PC-9 (cell line): ENCODE results near the gene DNAJB12. TPM values are rescaled to one million over a fixed set of nuclear protein-coding genes. Genes with fewer than 3 reads are reported as not detected.
"Not testable (repeated sequence)": the region's sequence is repeated elsewhere in the genome, so short reads cannot be mapped to it uniquely, and the experiment has no call there.

ENCODE experiments used
- Bru-seq: library from RNA; stranded (reverse); fragments of 400-500 nt; gene quantifications from one replicate; lab custom pipeline; 2021; lab: Mats Ljungman, UMichigan
- BruChase-seq, 2 experiments: library from RNA; stranded (reverse); fragments of 400-500 nt; gene quantifications; one replicate each; lab custom pipeline; 2021; lab: Mats Ljungman, UMichigan
- BruUV-seq: library from RNA; stranded (reverse); fragments of 400-500 nt; replicated peaks from 2 replicates; lab custom pipeline; 2021; lab: Mats Ljungman, UMichigan
- CTCF ChIA-PET: fragments of 300-600 bp; sonication (Branson Sonifier 250); formaldehyde crosslinking; loops from one replicate; lab custom pipeline; 2022; ENCODE audit warnings: antibody characterized with exemption; lab: Charles Lee
- POLR2A ChIA-PET: fragments of 300-600 bp; sonication (Branson Sonifier 250); formaldehyde crosslinking; loops from one replicate; lab custom pipeline; 2022; ENCODE audit warnings: antibody characterized with exemption; ENCODE audit not compliant: unreplicated experiment; lab: Charles Lee
- DNase-seq, 2 experiments: peaks; one replicate each; pipeline versions ENCODE4 v3.0.0 to v3.0.0-alpha.2; 2015 to 2022; ENCODE audit warnings: mixed read lengths in 1 of 2
- H2AFZ ChIP-seq: fragments of 200-600 bp; sonication (generic); 2 replicates; pipeline ENCODE4 v1.8.1; 2017; ENCODE audit warnings: antibody characterized with exemption
- H3F3A ChIP-seq: fragments of 200-600 bp; sonication (generic); 2 replicates; pipeline ENCODE4 v1.8.1; 2017; ENCODE audit warnings: antibody characterized with exemption, mild to moderate bottlenecking, low read depth; ENCODE audit not compliant: insufficient read depth
- H3K27ac ChIP-seq: fragments of 200-600 bp; sonication (generic); 2 replicates; pipeline ENCODE4 v1.6.1; 2016; ENCODE audit warnings: mixed run types
- H3K27me3 ChIP-seq: fragments of 200-600 bp; sonication (generic); 2 replicates; pipeline ENCODE4 v1.6.1; 2016; ENCODE audit warnings: low read depth, mixed run types; ENCODE audit not compliant: insufficient read depth
- H3K36me3 ChIP-seq: fragments of 200-600 bp; sonication (generic); 2 replicates; pipeline ENCODE4 v1.6.1; 2016; ENCODE audit warnings: low read depth, mixed run types
- H3K4me1 ChIP-seq: fragments of 200-600 bp; sonication (generic); replicated peaks from 2 replicates; pipeline ENCODE4 v1.6.1; 2016; ENCODE audit warnings: mixed run types; ENCODE audit not compliant: insufficient read depth
- H3K4me2 ChIP-seq: fragments of 200-600 bp; sonication (generic); 2 replicates; pipeline ENCODE4 v1.6.1; 2017; ENCODE audit warnings: mixed run types
- H3K4me3 ChIP-seq: fragments of 200-600 bp; sonication (generic); 2 replicates; pipeline ENCODE4 v1.6.1; 2016; ENCODE audit warnings: mixed run types
- H3K79me2 ChIP-seq: fragments of 200-600 bp; sonication (generic); 2 replicates; pipeline ENCODE4 v1.6.1; 2017; ENCODE audit warnings: low read depth, mixed run types
- H3K9me2 ChIP-seq: fragments of 200-600 bp; sonication (generic); 2 replicates; pipeline ENCODE4 v1.8.1; 2017; ENCODE audit warnings: mild to moderate bottlenecking; ENCODE audit not compliant: insufficient read depth
- H3K9me3 ChIP-seq: fragments of 200-600 bp; sonication (generic); 2 replicates; pipeline ENCODE4 v1.8.1; 2016; ENCODE audit warnings: low read depth; ENCODE audit not compliant: insufficient read depth
- H4K20me1 ChIP-seq: fragments of 200-600 bp; sonication (generic); 2 replicates; pipeline ENCODE4 v1.8.1; 2017; ENCODE audit not compliant: insufficient read depth
- EZH2 ChIP-seq: fragments of 200-600 bp; sonication (generic); IDR thresholded peaks from 2 replicates; pipeline ENCODE4 v1.8.0; 2017; ENCODE audit warnings: antibody characterized with exemption, low read depth
- intact Hi-C: fragments of 100-400 bp; cut with micrococcal nuclease; formaldehyde crosslinking; loops from one replicate; pipeline ENCODE4 v1.10.0; 2022; ENCODE audit not compliant: unreplicated experiment
- long read RNA-seq: library from polyadenylated mRNA; stranded (forward); transcript quantifications from one replicate; pipeline ENCODE4 v2.0.0, GENCODE V29; 2022
- total RNA-seq: library from RNA; stranded (reverse); gene quantifications from 2 replicates; pipeline ENCODE4 v1.2.3, GENCODE V29; 2021
- TF ChIP-seq, protein P1 (sequence below): fragments of 200-600 bp; sonication (generic); conservative IDR thresholded peaks from 2 replicates; pipeline ENCODE4 v1.6.1; 2017; ENCODE audit warnings: mixed run types, antibody characterized with exemption, mild to moderate bottlenecking, moderate library complexity

The DNAJB12 gene
- total RNA-seq, result 37.0 and 46.9 TPM in 2 replicates
- percentile 86 among the genes with signal in this experiment for Bru-seq, nascent RNA
- BruChase-seq, experiment 1, labeled RNA remaining after a 2-hour chase, result percentile 80 among the genes with signal in this experiment
- BruChase-seq, experiment 2, labeled RNA remaining after a 6-hour chase, result percentile 91 among the genes with signal in this experiment
- long read RNA-seq, full-length matches to known transcripts, result 37 of 79 reads
- long read RNA-seq, partial matches to known transcripts, result 12 of 79 reads
- long read RNA-seq, other reads (novel, unspliced or antisense), result 30 of 79 reads

- CTCF ChIA-PET, result interaction anchor here (0.5 to 0.9 kb wide), 3 partner anchors 333 to 708 kb away, joined by 3 to 4 read pairs (median 3); no protein-coding TSS in a partner anchor
These were observed at the start of gene DNAJB12 for GRCh38 chr10:72354356-72355213. TSS of gene DNAJB12 (minus strand) at chr10:72354919. CDS start at chr10:72354897, 22 bp downstream.

GRCh38 chr10:72395581-72395980, 40.9 kb upstream of the DNAJB12 start:
- POLR2A ChIA-PET, H3K4me3 ChIP-seq, H3K27me3 ChIP-seq, H3K27ac ChIP-seq, H3K4me2 ChIP-seq, DNase-seq, H3K79me2 ChIP-seq, H3K9me2 ChIP-seq, CTCF ChIA-PET, H2AFZ ChIP-seq, intact Hi-C loops, H3K4me1 ChIP-seq, H4K20me1 ChIP-seq, H3K36me3 ChIP-seq, H3F3A ChIP-seq, BruUV-seq, H3K9me3 ChIP-seq: not testable (repeated sequence)

More at GRCh38 chr10:72354356-72355213, at the start of gene DNAJB12:
- H2AFZ ChIP-seq, result peak within 1 kb of the TSS; percentile 86
- peaks cover 39% of the 10 kb centered on the region for H3K79me2 ChIP-seq
- TSS peak; percentile 82 for BruUV-seq
- peaks cover 13% of the 10 kb centered on the region for H3F3A ChIP-seq
- H4K20me1 ChIP-seq, result no peaks in the 10 kb centered on the region; the same call in none of the 2 replicates
- peaks cover 16% of the 10 kb centered on the region for H3K4me1 ChIP-seq
- peak within 1 kb of the TSS; percentile 90 for H3K27ac ChIP-seq
- H3K27me3 ChIP-seq, result no peaks in the 10 kb centered on the region
- H3K9me3 ChIP-seq, result no peaks in the 10 kb centered on the region
- no peaks in the 10 kb centered on the region for H3K9me2 ChIP-seq
- intact Hi-C loops, result loop anchor here (2.0 kb wide), 1 partner anchor 492 kb away; no protein-coding TSS in a partner anchor
- TF ChIP-seq, protein P1, sequence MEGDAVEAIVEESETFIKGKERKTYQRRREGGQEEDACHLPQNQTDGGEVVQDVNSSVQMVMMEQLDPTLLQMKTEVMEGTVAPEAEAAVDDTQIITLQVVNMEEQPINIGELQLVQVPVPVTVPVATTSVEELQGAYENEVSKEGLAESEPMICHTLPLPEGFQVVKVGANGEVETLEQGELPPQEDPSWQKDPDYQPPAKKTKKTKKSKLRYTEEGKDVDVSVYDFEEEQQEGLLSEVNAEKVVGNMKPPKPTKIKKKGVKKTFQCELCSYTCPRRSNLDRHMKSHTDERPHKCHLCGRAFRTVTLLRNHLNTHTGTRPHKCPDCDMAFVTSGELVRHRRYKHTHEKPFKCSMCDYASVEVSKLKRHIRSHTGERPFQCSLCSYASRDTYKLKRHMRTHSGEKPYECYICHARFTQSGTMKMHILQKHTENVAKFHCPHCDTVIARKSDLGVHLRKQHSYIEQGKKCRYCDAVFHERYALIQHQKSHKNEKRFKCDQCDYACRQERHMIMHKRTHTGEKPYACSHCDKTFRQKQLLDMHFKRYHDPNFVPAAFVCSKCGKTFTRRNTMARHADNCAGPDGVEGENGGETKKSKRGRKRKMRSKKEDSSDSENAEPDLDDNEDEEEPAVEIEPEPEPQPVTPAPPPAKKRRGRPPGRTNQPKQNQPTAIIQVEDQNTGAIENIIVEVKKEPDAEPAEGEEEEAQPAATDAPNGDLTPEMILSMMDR, result no peak
- no peak for TF ChIP-seq EZH2
- H3K36me3 ChIP-seq, result no peaks in the 10 kb centered on the region
- POLR2A ChIA-PET, result interaction anchor here (0.6 to 0.7 kb wide), 4 partner anchors 22 to 690 kb away, joined by 3 to 8 read pairs (median 6); no protein-coding TSS in a partner anchor
- H3K4me2 ChIP-seq, result peak within 1 kb of the TSS; percentile 77
- DNase-seq, result peak; percentile 90 to 92
- H3K4me3 ChIP-seq, result peak within 1 kb of the TSS; percentile 85

GRCh38 chr10:72392571-72392970, 37.9 kb upstream of the DNAJB12 start:
- Histone ChIP-seq H2AFZ (no peak overlapping the region), H3K79me2 (no peaks in the 10 kb centered on the region), H4K20me1 (no peaks in the 10 kb centered on the region), H3K4me3 (no peak overlapping the region), H3K9me2 (0 out of 2 replicates have a peak, but pooled peaks cover 8% of the 10 kb centered on the region), H3K36me3 (no peaks in the 10 kb centered on the region), H3K4me2 (no peak overlapping the region), H3K9me3 (no peaks in the 10 kb centered on the region), H3F3A (no peaks in the 10 kb centered on the region), H3K4me1 (no peaks in the 10 kb centered on the region), H3K27ac (no peak overlapping the region), H3K27me3 (no peaks in the 10 kb centered on the region)
- no TSS peak for BruUV-seq
- intact Hi-C loops, result no loop called here
- TF ChIP-seq, protein P1, result no peak
- TF ChIP-seq EZH2, result no peak
- POLR2A ChIA-PET, result no interaction called here
- CTCF ChIA-PET, result no interaction called here
- no peak for DNase-seq
